NCI-H1092 (cell line): ENCODE measurements around the gene CORT.
"Not testable (repeated sequence)": the region's sequence is repeated elsewhere in the genome, so short reads cannot be mapped to it uniquely, and the experiment has no call there.

Experiments
- DNase-seq: peaks from one replicate; lab custom pipeline; 2025; lab: John Stamatoyannopoulos, UW

Gene CORT

DNA sequence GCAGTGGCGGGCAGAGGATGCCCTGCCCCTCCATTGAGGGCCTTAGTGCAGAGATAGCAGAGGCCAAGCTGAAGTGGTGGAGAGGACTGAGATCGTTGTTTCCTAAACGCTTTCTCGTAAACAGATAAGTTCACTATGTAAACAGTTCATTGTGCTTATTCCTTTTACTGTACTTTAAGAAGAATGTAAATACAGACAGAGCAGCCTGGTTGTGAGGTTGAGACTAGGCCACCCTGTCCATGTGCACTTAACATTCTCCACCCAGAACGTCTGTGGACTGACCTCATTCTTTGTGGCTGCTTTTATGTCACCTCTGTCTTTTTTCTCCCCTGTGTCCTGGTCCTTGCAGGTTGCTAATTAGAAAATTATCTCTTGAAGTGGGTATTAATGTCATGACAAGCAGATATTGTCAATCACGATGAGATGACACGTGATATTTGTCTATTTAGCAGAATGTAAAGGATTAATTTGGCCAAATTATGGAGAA lies 11.1 kb upstream of the CORT start:
- no peak for DNase-seq

DNA sequence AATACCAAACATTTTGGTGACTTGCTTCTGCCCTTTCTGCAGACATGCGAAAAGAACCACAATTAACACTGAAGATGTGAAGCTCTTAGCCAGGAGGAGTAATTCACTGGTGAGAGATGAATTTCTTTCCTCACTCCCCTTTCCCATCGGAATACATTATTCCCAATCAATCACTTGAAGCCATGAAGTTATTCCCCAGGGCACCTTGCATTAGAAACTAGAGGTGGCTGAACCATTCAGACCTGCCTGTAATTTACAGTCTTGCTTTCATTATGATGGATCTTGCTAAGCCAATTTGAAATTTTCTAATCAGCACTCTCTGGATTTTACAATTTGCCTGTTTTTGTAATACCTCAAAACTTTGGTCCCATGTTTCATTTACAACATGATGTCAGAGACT lies 9.5 kb upstream of the CORT start:
- DNase-seq, result no peak

- no peak for DNase-seq
Observed at GRCh38 chr1:10440794-10441193, 9.0 kb upstream of the CORT start.

DNA sequence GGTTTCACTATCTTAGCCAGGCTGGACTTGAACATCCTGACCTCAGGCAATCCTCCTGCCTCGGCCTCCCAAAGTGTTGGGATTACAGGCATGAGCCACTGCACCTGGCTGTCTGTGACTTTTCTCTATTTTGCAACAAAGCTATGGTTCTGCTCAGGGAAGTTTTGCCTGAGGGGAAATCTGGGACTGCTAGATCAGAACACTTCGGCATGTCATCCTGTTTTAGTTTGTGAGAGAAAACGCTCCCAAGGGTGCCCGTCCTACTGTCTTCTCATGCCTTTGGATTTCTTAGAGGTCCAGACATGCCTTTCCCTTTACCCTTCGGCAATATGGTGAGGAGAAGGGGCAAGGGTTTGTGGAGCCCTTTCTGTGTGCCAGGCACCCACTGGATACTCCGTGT lies 5.6 kb upstream of the CORT start:
- no peak for DNase-seq

GRCh38 chr1:10444795-10445397 lies 4.9 kb upstream of the CORT start:
- DNase-seq, result no peak

GRCh38 chr1:10446790-10447422 lies 2.9 kb upstream of the CORT start:
- DNase-seq, result no peak

DNA sequence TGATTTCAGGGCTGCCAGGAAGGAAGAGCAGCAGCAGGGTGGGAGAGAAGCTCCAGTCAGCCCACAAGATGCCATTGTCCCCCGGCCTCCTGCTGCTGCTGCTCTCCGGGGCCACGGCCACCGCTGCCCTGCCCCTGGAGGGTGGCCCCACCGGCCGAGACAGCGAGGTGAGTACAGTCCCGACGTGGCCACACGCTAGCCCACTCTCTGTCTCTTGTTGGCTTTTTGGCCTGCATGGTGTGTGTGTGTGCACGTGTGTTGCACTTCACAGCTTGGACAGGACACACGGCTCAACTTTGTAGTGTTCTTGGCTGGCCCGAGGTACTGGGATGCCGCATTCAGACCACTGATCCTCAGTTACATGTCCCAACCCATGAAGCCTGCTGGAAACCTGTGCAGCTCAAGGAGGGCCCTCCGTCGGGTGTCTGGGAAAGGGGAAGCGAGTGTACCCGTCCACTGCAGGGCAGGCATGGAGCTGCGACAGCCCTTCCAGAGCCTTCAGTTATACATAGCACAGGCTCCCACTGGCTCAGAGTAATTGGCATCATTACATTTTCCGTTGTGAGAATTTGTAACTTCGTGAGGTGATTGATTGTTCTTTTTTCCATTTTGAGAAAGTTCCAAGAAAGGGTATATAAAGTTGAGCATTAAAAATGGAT lies 454 bp downstream of the CORT start:
- no peak for DNase-seq

GRCh38 chr1:10450836-10451235 lies 1.0 kb downstream of the CORT start:
- no peak for DNase-seq

DNA sequence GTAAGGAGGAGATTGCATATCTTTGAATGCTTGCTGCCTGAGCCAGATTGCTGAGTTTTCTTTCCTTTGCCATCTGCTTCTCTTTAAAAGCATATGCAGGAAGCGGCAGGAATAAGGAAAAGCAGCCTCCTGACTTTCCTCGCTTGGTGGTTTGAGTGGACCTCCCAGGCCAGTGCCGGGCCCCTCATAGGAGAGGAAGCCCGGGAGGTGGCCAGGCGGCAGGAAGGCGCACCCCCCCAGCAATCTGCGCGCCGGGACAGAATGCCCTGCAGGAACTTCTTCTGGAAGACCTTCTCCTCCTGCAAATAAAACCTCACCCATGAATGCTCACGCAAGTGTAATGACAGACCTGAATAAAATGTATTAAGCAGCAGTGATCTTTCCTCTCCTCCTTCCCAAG lies 1.5 kb downstream of the CORT start:
- DNase-seq, result no peak

GRCh38 chr1:10456048-10456447 lies 6.2 kb downstream of the CORT start:
- DNase-seq, result no peak

GRCh38 chr1:10456661-10457060 lies 6.8 kb downstream of the CORT start:
- DNase-seq, result no peak

DNA sequence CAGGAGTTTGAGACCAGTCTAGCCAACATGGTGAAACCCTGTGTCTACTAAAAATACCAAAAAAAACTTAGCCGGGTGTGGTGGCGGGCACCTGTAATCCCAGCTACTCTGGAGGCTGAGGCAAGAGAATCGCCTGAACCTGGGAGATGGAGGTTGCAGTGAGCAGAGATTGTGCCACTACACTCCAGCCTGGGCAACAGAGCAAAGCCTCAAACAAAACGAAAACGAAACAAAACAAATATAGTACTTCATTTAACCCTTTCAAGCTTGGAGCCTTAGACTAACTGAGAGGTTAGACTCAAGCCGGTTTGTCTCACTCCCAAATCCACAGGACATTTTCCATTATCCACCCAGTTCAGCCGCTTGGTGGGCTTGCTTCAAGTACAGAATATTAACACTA lies 7.6 kb downstream of the CORT start:
- DNase-seq, result not testable (repeated sequence)

DNA sequence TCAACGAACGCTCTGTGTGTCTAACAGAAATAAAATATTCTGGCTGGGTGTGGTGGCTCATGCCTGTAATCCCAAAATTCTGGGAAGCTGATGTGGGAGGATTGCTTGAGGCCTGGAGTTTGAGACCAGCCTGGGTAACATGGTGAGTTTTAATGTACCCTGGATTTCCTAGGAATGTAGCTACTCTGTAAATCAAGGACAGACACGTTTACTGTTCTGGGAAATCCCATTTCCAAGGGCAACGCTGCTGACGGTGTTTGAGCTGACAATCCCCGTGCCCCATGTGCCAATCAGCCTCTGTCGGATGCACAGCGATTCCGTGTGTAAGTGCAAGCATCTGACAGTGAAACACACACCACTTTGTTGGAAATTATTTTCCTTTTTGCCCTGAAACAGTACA lies 8.0 kb downstream of the CORT start:
- no peak for DNase-seq

GRCh38 chr1:10459184-10459583 lies 9.4 kb downstream of the CORT start:
- no peak for DNase-seq

DNA sequence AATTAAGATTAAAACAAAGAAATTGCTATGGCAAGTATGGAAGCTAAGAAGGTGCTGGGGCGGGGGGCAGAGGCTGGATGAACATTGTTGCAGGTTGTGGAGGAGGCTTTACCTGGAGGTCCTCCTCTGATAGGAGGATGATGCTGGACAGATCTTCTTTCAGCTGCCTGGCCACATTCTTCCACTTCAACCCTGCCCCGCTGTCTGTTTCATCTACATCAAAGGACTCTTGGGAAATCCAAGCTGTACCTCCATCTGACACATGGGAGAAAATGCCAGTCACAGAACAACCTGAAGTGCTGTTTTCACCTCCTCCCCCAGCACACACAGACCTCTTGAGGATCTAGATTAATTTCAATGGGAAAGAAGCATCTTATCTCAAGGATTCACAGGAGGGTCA lies 17.2 kb downstream of the CORT start:
- no peak for DNase-seq

DNA sequence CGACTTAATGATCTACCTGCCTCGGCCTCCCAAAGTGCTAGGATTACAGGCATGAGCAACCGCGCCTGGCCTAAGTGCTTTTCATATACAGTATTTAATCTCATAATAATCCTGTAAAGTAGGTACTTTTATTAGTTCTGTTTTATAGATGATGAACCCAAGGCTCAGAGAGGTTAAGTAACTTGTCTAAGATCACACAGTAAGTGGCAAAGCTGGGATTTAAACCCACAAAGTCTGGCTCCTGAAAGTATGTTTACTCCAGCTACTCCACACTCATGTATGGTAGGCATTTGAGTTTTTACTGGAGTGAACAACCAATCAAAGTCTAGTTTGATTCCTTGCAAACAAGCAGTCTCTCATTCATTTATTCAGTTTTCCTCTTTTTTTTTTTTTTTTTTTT lies 20.2 kb downstream of the CORT start:
- no peak for DNase-seq

DNA sequence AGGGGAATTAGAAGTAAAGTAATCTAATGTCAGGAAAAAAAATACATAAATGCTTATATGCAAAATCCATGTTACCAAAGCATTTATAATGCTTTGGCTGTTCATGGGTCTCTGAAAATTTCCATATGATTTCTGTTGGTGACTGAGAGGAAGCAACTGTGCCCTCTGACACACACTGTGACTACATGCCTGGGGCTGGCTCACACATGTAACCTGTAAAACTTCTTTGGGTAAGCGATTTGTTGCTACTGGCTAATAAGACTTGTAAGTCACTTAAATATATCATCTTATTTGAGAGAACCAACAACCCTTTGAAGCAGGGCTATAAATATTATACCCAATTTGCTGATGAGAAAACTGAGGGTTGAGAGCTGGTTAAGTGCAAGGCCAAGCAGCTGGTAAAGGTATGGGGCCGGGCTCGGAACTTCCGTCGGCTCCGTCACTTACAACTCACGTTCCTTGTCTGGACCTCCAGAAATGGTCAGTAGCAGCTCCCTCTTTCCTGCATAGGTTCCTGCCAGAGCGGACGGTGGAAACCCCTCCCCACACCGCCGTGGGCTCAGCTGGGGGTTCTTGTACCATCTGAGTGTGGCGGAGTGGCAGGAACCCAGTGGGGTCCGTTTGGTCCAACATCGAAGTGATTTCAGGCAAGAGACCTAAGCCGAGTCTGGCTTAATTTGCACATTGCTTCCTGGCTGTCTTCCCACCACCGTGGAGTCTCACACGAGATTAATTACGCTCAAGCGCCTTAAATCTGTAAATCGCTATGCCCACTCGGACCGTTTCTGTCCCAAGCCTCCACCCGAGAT lies 21.8 kb downstream of the CORT start:
- DNase-seq, result peak; percentile 27

DNA sequence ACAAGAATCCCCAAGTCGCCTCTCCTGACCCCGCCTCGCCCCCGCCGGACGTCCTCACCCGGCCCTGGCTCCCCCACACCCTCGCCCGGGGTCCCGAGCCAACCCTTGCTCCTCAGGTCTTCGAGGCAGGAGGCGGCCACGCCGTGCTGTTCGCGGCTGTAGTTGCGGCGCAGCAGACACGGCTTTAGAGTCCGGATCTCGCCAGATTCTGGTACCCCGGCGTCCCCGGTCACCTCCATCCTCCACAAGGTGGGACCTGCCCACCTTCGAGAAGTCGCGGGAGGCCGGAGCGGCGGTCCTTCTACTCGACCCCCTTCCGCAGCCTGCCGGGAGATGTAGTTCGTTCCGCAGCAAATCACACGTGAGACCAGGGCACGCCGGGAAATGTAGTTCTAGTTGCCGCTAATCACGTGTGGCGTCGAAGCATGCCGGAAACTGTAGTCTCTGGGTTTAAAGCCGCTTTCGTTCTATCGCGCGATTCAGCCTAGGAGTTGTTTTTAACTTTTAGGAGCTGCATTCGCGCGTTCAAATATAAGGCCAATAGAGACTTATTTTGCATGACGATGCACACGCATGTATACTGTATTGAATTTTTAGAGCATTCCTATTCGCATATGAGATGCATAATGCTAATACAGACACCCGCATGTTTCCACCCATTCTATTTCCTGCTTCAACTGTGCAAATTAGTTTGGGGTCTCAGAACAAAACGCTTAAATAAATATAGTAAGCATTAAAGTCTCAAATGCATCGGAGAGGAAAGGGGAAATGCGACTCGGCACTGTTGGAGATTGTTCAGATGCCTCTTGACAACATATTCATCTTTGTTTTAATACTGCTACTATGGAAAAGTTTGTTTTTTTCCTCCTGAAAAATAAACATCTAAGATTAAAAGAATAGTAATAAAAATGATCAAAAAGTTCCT lies 22.7 kb downstream of the CORT start, which contains the start of gene DFFA:
Gene DFFA (minus strand): TSS at position 310 of the 925 bp plus-strand sequence. CDS start 71 bp downstream, at position 239.
- peak; percentile 97 for DNase-seq

DNA sequence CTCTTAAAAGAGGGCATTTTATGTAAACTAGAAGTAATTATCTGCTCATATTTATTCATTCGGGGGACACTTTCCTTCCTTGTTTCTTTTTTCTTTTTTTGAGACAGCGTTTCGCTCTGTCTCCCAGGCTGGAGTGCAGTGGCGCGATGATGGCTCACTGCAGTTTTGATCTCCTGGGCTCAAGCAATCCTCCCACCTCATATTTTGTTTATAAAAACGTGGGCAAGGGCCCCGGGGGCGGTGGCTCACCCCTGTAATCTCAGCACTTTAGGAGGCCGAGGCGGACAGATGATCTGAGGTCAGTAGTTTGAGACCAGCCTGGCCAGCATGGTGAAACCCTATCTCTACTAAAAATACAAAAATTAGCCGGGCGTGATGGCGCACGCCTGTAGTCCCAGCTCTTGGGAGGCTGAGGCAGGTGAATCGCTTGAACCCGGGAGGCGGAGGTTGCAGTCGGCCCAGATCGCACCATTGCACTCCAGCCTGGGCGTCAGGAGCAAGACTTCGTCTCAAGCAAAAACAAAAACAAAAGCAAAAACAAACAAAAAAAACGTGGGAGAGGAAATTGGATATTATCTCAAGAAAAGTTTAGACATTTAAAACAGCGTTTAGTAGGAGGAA lies 23.4 kb downstream of the CORT start:
- DNase-seq, result no peak

- not testable (repeated sequence) for DNase-seq
Observed at GRCh38 chr1:10474309-10474612, 24.4 kb downstream of the CORT start.
